DOHH2 (cell line): ENCODE measurements around the gene DDX17.

ENCODE experiments used
- H3F3A ChIP-seq: fragments of 200-600 bp; sonication (generic), shearing (Covaris generic); 2 replicates; pipeline ENCODE4 v1.6.0; 2016; ENCODE audit warnings: antibody characterized with exemption, mild to moderate bottlenecking; ENCODE audit not compliant: control insufficient read depth, insufficient read depth
- H3K27ac ChIP-seq: fragments of 200-600 bp; sonication (generic); 2 replicates; pipeline ENCODE4 v1.5.1; 2014; ENCODE audit warnings: low read depth, mild to moderate bottlenecking, low read length, moderate library complexity
- H3K27me3 ChIP-seq: fragments of 200-600 bp; sonication (generic); 2 replicates; pipeline ENCODE4 v1.6.1; 2014; ENCODE audit warnings: mild to moderate bottlenecking, low read length, mixed read lengths; ENCODE audit not compliant: control insufficient read depth
- H3K36me3 ChIP-seq: fragments of 200-600 bp; sonication (generic); 2 replicates; pipeline ENCODE4 v1.6.1; 2014; ENCODE audit warnings: mild to moderate bottlenecking, low read length, moderate library complexity, mixed read lengths; ENCODE audit not compliant: control insufficient read depth
- H3K4me1 ChIP-seq: fragments of 200-600 bp; sonication (generic); 2 replicates; pipeline ENCODE4 v1.6.1; 2014; ENCODE audit warnings: mild to moderate bottlenecking, low read length, mixed read lengths; ENCODE audit not compliant: control insufficient read depth
- H3K4me2 ChIP-seq: fragments of 200-600 bp; sonication (generic); 2 replicates; pipeline ENCODE4 v1.6.0; 2014; ENCODE audit warnings: mild to moderate bottlenecking, low read length, moderate library complexity
- H3K4me3 ChIP-seq: fragments of 200-600 bp; sonication (generic); 2 replicates; pipeline ENCODE4 v1.5.1; 2014; ENCODE audit warnings: mild to moderate bottlenecking, low read length, mixed read lengths
- H3K79me2 ChIP-seq: fragments of 200-600 bp; sonication (generic); 2 replicates; pipeline ENCODE4 v1.6.1; 2014; ENCODE audit warnings: mild to moderate bottlenecking, low read length, mixed read lengths; ENCODE audit not compliant: control insufficient read depth
- H3K9me2 ChIP-seq: fragments of 200-600 bp; sonication (generic); replicated peaks from 2 replicates; pipeline ENCODE4 v1.6.1; 2014; ENCODE audit warnings: mild to moderate bottlenecking, low read length, mixed read lengths; ENCODE audit not compliant: control insufficient read depth
- H3K9me3 ChIP-seq: fragments of 200-600 bp; sonication (generic); 2 replicates; pipeline ENCODE4 v1.6.1; 2014; ENCODE audit warnings: antibody characterized with exemption, low read length, mixed read lengths; ENCODE audit not compliant: control insufficient read depth, insufficient read depth
- H4K20me1 ChIP-seq: fragments of 200-600 bp; sonication (generic); 2 replicates; pipeline ENCODE4 v1.6.0; 2014; ENCODE audit warnings: low read depth, mild to moderate bottlenecking, antibody characterized with exemption, low read length, moderate library complexity; ENCODE audit not compliant: control insufficient read depth, insufficient read depth
- EZH2phosphoT487 ChIP-seq: fragments of 200-600 bp; sonication (generic); IDR thresholded peaks from 2 replicates; pipeline ENCODE4 v1.6.1; 2017; ENCODE audit warnings: borderline replicate concordance, mild to moderate bottlenecking, antibody characterized with exemption, low read length, moderate library complexity, mixed read lengths
- TF ChIP-seq, protein P1 (sequence below): fragments of 200-600 bp; sonication (generic); IDR thresholded peaks from one replicate; pipeline ENCODE4 v1.5.1; 2014; ENCODE audit warnings: antibody characterized with exemption, mild to moderate bottlenecking, low read depth, low read length; ENCODE audit not compliant: poor library complexity, severe bottlenecking

Gene DDX17

DNA sequence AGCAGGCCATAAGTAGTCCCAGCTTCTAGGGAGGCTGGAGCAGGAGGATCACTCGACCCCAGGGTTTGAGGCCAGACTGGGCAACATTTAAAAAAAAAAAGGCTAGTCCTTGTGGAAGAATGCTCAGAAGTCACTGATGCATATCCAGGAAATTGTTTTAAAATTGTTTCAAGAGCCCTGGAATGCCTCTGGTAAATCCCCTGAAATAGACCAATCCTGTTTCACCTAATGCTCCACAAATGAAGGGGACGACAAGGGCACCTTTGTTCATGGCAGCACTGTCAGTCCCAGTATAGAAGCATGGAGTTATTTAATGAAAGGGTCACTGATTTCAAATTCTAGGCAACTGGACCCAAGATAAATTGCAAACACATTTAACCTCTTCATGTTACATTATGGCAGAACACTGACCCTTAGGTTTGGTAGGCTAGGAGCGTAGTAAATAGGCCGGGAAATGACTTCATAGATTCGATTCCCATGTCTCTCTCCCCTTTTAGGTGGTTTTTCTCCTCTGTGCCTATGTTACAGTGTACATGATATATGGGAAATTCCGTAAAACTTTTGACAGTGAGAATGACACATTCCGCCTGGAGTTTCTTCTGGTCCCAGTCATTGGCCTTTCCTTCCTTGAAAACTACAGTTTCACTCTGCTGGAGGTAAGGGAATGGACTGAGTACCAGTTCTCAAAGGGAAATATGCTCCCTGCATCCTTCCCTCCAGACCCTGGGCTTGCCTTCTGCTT is 26.8 kb downstream of the DDX17 start:
- Histone ChIP-seq H3K9me3 (no peaks in the 10 kb centered on the region), H4K20me1 (no peaks in the 10 kb centered on the region; the same call in 1 of the 2 replicates), H3K27ac (no peak overlapping the region), H3K79me2 (no peaks in the 10 kb centered on the region), H3K9me2 (no peaks in the 10 kb centered on the region), H3K27me3 (0 out of 2 replicates have a peak, but pooled peaks cover 1% of the 10 kb centered on the region), H3K4me3 (no peak overlapping the region), H3K36me3 (peaks cover 38% of the 10 kb centered on the region), H3F3A (peaks cover 49% of the 10 kb centered on the region), H3K4me1 (no peaks in the 10 kb centered on the region), H3K4me2 (no peak overlapping the region)
- TF ChIP-seq, protein P1, sequence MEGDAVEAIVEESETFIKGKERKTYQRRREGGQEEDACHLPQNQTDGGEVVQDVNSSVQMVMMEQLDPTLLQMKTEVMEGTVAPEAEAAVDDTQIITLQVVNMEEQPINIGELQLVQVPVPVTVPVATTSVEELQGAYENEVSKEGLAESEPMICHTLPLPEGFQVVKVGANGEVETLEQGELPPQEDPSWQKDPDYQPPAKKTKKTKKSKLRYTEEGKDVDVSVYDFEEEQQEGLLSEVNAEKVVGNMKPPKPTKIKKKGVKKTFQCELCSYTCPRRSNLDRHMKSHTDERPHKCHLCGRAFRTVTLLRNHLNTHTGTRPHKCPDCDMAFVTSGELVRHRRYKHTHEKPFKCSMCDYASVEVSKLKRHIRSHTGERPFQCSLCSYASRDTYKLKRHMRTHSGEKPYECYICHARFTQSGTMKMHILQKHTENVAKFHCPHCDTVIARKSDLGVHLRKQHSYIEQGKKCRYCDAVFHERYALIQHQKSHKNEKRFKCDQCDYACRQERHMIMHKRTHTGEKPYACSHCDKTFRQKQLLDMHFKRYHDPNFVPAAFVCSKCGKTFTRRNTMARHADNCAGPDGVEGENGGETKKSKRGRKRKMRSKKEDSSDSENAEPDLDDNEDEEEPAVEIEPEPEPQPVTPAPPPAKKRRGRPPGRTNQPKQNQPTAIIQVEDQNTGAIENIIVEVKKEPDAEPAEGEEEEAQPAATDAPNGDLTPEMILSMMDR, result no peak
- no peak for TF ChIP-seq EZH2phosphoT487

DNA sequence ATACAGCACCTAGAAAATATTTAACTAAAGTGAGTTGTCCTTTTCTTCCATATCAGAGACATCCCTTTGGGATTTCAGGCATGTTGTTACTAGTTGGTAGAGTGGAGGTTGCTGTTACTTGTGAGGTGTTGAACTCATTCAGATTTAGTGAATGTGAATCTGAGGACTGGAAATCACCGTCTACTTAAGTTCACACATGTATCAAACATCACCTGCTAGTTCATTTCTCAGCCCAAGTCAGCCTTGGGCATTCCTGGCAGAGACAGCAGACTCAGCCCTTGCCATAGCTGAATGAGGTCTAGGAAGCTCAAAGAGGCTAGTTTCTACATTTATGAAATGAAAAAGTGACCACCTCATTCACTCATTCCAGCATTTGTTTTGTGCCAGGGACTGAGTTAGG is 28.5 kb downstream of the DDX17 start:
- Histone ChIP-seq H3K36me3 (peaks cover 21% of the 10 kb centered on the region), H3K79me2 (no peaks in the 10 kb centered on the region), H4K20me1 (no peaks in the 10 kb centered on the region), H3F3A (peaks cover 32% of the 10 kb centered on the region), H3K4me3 (no peak overlapping the region), H3K4me1 (no peaks in the 10 kb centered on the region), H3K27ac (no peak overlapping the region), H3K9me3 (no peaks in the 10 kb centered on the region), H3K9me2 (no peaks in the 10 kb centered on the region), H3K27me3 (0 out of 2 replicates have a peak, but pooled peaks cover 5% of the 10 kb centered on the region), H3K4me2 (no peak overlapping the region)
- TF ChIP-seq EZH2phosphoT487, result no peak
- TF ChIP-seq, protein P1, result no peak

DNA sequence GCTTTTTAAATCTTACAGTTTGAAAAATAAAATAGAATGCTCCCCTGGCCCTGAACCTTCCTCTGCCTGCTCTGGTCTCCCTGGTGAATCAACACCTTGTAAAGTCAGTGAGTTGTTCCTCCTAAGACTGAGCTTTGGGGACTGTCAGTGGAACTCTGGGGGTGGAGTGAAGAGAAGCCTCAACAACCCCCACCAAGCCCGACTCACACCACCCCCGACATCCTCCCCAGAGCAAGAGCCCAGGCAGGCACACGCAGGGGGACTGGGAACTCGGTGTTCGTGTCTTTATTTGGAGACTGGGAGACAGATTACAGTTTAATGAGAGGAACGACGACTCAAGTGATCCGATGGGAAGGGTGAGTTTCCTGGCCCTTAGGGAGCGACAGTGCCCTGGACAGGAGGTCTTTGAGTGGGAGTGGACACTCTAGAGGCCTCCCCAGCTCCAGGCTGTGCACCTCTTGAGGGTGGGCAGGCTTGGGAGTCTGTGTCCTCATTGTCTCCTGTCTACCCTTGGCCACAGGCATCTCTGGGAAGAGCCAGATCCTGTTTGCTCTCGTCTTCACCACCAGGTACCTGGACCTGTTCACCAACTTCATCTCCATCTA is 32.0 kb downstream of the DDX17 start:
- H3K9me2 ChIP-seq, result no peaks in the 10 kb centered on the region
- H3F3A ChIP-seq, result peaks cover 4% of the 10 kb centered on the region; the same call in 1 of the 2 replicates
- no peaks in the 10 kb centered on the region for H3K9me3 ChIP-seq
- H3K27me3 ChIP-seq, result 0 out of 2 replicates have a peak, but pooled peaks cover 5% of the 10 kb centered on the region
- no peak overlapping the region for H3K27ac ChIP-seq
- no peak overlapping the region for H3K4me2 ChIP-seq
- H3K79me2 ChIP-seq, result no peaks in the 10 kb centered on the region
- H3K4me3 ChIP-seq, result no peak overlapping the region
- no peaks in the 10 kb centered on the region for H3K36me3 ChIP-seq
- no peaks in the 10 kb centered on the region for H3K4me1 ChIP-seq
- no peaks in the 10 kb centered on the region for H4K20me1 ChIP-seq
- TF ChIP-seq, protein P1, result no peak
- no peak for TF ChIP-seq EZH2phosphoT487
